ENCODE results near the gene COL13A1. TPM values are rescaled to one million over a fixed set of nuclear protein-coding genes. Genes with fewer than 3 reads are reported as not detected.

The COL13A1 gene
- 2.0 TPM in 1 of 2 replicates, not detected in the other for polyA plus RNA-seq

GRCh38 chr10:69801434-69802315 lies at the start of gene COL13A1:
Gene COL13A1, plus strand, starts transcription at chr10:69801906. Its CDS starts 518 bp downstream, at chr10:69802424.

Other genes with a start within 250 kb of the COL13A1 start
- gene NEUROG3, start 228.5 kb upstream of the COL13A1 start, polyA plus RNA-seq = not detected in 2 replicates
- gene FAM241B, start 171.7 kb upstream of the COL13A1 start, polyA plus RNA-seq = 18.0 and 24.0 TPM in 2 replicates